Testis (tissue), 3 donors: ENCODE data around the gene PNLIPRP2. TPM values are rescaled to one million over a fixed set of nuclear protein-coding genes. Genes with fewer than 3 reads are reported as not detected.

Source experiments
- DNase-seq: peaks from one replicate; pipeline ENCODE4 v3.0.0-alpha.2; 2019
- H3K27ac ChIP-seq, 2 donors: fragments of 200-600 bp; sonication (generic); one replicate each; pipeline ENCODE4 v1.5.1; 2019
- H3K27me3 ChIP-seq: fragments of 200-600 bp; sonication (generic); one replicate; pipeline ENCODE4 v1.5.1; 2019
- H3K36me3 ChIP-seq: fragments of 200-600 bp; sonication (generic); one replicate; pipeline ENCODE4 v1.5.1; 2017; ENCODE audit warnings: low read depth; ENCODE audit errors: missing control alignments
- H3K4me1 ChIP-seq: fragments of 200-600 bp; sonication (generic); one replicate; pipeline ENCODE4 v1.5.1; 2019
- H3K4me3 ChIP-seq, 2 donors: fragments of 200-600 bp; sonication (generic); one replicate each; pipeline ENCODE4 v1.5.1; 2017 to 2019
- H3K9me3 ChIP-seq: fragments of 200-600 bp; sonication (generic); one replicate; pipeline ENCODE4 v1.5.1; 2017
- POLR2A ChIP-seq: fragments of 450-650 bp; IDR thresholded peaks from one replicate; pipeline ENCODE4 v1.6.1; 2017; ENCODE audit warnings: antibody characterized with exemption, mild to moderate bottlenecking, moderate library complexity
- WGBS, 2 donors: methylation state at CpG; one replicate each; pipeline ENCODE4 v1.1.5; 2018; 5-methylcytosine and 5-hydroxymethylcytosine counted together
- intact Hi-C: fragments of 100-400 bp; cut with DNase I; formaldehyde crosslinking; loops from one replicate; pipeline ENCODE4 v1.15.1; 2023; ENCODE audit warnings: low total_unique reads
- polyA plus RNA-seq: library from polyadenylated mRNA; stranded (reverse); fragments of 350-450 nt; fragmentation: Illumina TruSeq; extraction: RNeasy Lipid Tissue Mini Kit (QIAGEN cat#74804); gene quantifications from one replicate; pipeline ENCODE4 v1.2.3, GENCODE V29; 2014; ENCODE audit warnings: low read depth, low replicate concordance; ENCODE audit not compliant: insufficient read depth
- total RNA-seq, 2 donors: library from RNA; depleted of rRNA; stranded (reverse); fragments of >200 nt; gene quantifications; one replicate each; pipeline ENCODE4 v1.2.3, GENCODE V29; 2016
- TF ChIP-seq, protein P1 (sequence below), 3 experiments: fragments of 450-650 bp in 2 of 3; fragments of 200-600 bp in 1 of 3; sonication (generic) in 1 of 3; IDR thresholded peaks; one replicate each; pipeline ENCODE4 v1.5.1; 2016 to 2019; ENCODE audit warnings: antibody characterized with exemption in 3 of 3, mild to moderate bottlenecking in 2 of 3, moderate library complexity in 1 of 3

PNLIPRP2 gene
- total and polyA plus RNA-seq, 3 donors from 2014 or later: 0.31 to 0.61 TPM; not detected in 1

DNA sequence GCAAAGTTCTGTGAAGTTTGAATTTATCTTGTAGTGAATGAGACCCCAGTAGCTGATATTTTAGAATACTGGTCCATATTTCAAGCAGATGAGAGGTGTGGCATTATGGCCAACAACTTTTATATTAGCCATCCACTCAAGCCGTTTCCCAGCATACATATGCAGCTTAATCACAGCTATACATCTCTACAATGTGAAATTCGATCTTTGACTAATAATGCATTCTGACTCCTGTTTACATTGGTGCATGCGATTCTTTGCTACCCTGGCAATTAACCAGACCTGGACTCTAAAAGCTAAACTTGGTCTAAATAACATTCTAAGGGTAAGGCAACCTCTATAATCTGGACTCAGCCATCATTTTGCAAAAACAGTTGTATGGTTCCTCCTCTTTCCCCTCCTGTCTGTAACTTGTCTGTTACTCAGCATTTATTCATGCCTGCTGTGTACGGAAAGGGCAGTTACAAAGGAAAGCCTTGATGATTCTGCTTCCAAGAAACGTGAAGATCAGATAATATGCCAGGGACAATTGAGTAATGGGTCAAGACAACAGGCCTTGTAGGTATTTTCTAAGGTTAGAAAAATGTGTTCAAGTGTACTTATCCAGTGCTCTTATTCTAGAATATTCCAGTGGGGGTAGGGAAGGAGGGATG is 50.6 kb downstream of the PNLIPRP2 start:
- Histone ChIP-seq H3K9me3 (no peaks in the 10 kb centered on the region), H3K27ac (no peak overlapping the region), H3K4me1 (peaks cover 7% of the 10 kb centered on the region), H3K27me3 (no peaks in the 10 kb centered on the region), H3K36me3 (no peaks in the 10 kb centered on the region), H3K4me3 (no peak overlapping the region)
- TF ChIP-seq, protein P1, sequence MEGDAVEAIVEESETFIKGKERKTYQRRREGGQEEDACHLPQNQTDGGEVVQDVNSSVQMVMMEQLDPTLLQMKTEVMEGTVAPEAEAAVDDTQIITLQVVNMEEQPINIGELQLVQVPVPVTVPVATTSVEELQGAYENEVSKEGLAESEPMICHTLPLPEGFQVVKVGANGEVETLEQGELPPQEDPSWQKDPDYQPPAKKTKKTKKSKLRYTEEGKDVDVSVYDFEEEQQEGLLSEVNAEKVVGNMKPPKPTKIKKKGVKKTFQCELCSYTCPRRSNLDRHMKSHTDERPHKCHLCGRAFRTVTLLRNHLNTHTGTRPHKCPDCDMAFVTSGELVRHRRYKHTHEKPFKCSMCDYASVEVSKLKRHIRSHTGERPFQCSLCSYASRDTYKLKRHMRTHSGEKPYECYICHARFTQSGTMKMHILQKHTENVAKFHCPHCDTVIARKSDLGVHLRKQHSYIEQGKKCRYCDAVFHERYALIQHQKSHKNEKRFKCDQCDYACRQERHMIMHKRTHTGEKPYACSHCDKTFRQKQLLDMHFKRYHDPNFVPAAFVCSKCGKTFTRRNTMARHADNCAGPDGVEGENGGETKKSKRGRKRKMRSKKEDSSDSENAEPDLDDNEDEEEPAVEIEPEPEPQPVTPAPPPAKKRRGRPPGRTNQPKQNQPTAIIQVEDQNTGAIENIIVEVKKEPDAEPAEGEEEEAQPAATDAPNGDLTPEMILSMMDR (IDR thresholded peaks at IDR 0.05): no peak
- no peak for TF ChIP-seq POLR2A
- no peak for DNase-seq
- WGBS, 2 donors: 52 to 73% methylated on average over 5 of the region's 5 CpGs
- intact Hi-C loops: no loop called here

DNA sequence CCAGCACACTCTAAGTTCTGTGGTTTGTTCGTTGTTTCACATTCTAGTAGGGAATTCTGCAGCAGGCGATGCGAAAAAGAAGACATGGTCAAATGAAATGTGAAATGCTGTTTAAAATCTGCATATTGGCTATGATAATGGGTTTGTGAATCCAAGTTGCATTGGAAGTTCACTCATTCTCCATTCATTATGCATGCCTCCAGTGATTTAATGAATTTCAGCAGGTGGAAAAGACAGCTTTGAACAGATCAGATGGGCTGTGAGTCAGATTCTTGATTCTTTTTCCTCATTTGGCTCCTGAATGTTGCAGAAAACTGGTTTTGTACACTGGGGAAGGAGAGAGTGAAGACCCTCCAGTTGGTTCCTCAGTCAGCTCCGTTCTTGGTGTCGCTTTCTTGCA is 52.1 kb downstream of the PNLIPRP2 start:
- Histone ChIP-seq H3K4me3 (no peak overlapping the region), H3K4me1 (peaks cover 7% of the 10 kb centered on the region), H3K27me3 (no peaks in the 10 kb centered on the region), H3K36me3 (no peaks in the 10 kb centered on the region), H3K27ac (no peak overlapping the region), H3K9me3 (no peaks in the 10 kb centered on the region)
- 85 to 96% methylated on average over 5 of the region's 5 CpGs for WGBS, 2 donors
- no peak for DNase-seq
- no peak for TF ChIP-seq POLR2A
- TF ChIP-seq, protein P1 (IDR thresholded peaks at IDR 0.05): no peak
- intact Hi-C loops: no loop called here

DNA sequence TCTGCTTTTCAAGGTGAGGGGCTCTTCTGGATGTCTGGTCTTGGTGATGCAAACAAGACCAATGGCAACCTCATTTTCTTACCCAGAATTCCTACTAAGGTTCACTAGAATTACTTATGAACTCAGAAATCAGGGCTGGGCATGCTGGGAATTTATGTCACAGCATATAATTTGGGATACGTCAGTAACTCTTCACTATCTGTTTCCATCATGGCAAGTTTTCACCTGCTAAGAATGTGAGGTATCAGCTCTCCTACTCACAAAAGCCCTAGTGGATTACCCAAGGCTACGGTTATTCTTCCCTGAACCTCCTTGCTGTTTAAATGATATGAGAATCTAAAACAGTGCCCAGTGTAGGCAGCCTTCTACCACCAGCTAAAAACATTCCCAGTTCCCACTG is 53.1 kb downstream of the PNLIPRP2 start:
- WGBS, 2 donors: 74 to 85% methylated on average over 2 of the region's 2 CpGs
- TF ChIP-seq POLR2A: no peak
- TF ChIP-seq, protein P1 (IDR thresholded peaks at IDR 0.05): no peak
- intact Hi-C loops: no loop called here
- Histone ChIP-seq H3K27ac (no peak overlapping the region), H3K9me3 (no peaks in the 10 kb centered on the region), H3K36me3 (no peaks in the 10 kb centered on the region), H3K4me1 (peaks cover 7% of the 10 kb centered on the region), H3K4me3 (no peak overlapping the region), H3K27me3 (no peaks in the 10 kb centered on the region)
- DNase-seq: no peak

DNA sequence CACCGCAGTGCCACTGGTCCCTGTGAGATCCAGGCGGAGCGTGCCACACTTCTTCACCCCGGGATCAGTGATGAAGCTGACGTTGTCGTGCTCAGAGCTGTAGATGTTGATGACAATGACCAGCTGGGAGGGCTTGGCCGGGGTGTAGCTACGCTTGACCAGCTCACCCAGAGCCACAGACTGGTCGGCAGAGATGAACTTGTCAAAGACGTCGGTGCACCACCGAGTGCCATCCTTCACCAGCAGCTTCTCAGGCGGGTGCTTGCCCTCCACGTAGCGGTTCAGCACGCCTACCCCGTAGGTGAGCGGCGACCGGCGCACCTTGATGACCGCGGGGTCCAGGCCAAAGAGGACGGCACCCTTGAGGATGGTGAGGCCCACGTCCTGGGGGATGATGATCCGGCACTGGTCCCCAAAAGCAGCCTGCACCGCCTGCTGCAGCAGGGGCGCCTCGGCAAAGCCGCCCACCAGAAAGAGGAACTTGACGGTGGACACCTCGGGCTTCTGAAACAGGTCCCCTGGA is 54.2 kb downstream of the PNLIPRP2 start:
- H3K36me3 ChIP-seq: no peaks in the 10 kb centered on the region
- intact Hi-C loops: no loop called here
- WGBS, 2 donors: 92% methylated on average over 26 to 32 of the region's 32 CpGs
- H3K27ac ChIP-seq: no peak overlapping the region
- no peaks in the 10 kb centered on the region for H3K9me3 ChIP-seq
- H3K4me3 ChIP-seq: no peak overlapping the region
- no peak for TF ChIP-seq POLR2A
- TF ChIP-seq, protein P1 (IDR thresholded peaks at IDR 0.05): no peak
- no peaks in the 10 kb centered on the region for H3K27me3 ChIP-seq
- peaks cover 2% of the 10 kb centered on the region for H3K4me1 ChIP-seq
- no peak for DNase-seq

DNA sequence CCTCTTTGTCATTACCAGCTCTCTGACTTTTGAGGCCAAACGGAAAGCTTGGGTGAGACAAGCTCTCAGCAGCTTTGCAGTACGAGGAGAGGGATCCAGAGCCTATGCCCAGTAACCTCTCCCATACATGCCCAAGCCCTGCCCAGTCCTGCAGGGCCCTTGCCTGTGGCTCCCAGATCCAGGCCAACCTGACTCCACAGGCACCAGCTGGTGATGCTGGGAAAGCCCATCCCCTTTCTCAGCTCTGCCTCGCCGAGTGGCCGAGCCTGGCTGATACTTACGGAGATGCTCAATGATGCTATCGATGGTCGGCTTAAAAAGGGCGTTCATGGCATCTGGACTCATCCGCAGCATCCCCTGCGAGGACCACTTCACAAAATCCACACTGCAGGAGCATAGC is 55.4 kb downstream of the PNLIPRP2 start:
- TF ChIP-seq, protein P1 (IDR thresholded peaks at IDR 0.05): no peak
- no peak for TF ChIP-seq POLR2A
- no peaks in the 10 kb centered on the region for H3K9me3 ChIP-seq
- H3K27me3 ChIP-seq: no peaks in the 10 kb centered on the region
- DNase-seq: no peak
- 86 to 96% methylated on average over 11 of the region's 11 CpGs for WGBS, 2 donors
- H3K4me3 ChIP-seq: no peak overlapping the region
- H3K27ac ChIP-seq: no peak overlapping the region
- intact Hi-C loops: no loop called here
- no peaks in the 10 kb centered on the region for H3K36me3 ChIP-seq
- no peaks in the 10 kb centered on the region for H3K4me1 ChIP-seq
